NCI-H2107 treated with DMSO at 0.1 percent for 48 hours (cell line): Measurements from ENCODE around the gene BCL2.
"Not testable (repeated sequence)": the region's sequence is repeated elsewhere in the genome, so short reads cannot be mapped to it uniquely, and the experiment has no call there.

Source experiments
- DNase-seq: peaks from one replicate; lab custom pipeline; 2025; ENCODE audit not compliant: unreplicated experiment; lab: John Stamatoyannopoulos, UW

The BCL2 gene

DNA sequence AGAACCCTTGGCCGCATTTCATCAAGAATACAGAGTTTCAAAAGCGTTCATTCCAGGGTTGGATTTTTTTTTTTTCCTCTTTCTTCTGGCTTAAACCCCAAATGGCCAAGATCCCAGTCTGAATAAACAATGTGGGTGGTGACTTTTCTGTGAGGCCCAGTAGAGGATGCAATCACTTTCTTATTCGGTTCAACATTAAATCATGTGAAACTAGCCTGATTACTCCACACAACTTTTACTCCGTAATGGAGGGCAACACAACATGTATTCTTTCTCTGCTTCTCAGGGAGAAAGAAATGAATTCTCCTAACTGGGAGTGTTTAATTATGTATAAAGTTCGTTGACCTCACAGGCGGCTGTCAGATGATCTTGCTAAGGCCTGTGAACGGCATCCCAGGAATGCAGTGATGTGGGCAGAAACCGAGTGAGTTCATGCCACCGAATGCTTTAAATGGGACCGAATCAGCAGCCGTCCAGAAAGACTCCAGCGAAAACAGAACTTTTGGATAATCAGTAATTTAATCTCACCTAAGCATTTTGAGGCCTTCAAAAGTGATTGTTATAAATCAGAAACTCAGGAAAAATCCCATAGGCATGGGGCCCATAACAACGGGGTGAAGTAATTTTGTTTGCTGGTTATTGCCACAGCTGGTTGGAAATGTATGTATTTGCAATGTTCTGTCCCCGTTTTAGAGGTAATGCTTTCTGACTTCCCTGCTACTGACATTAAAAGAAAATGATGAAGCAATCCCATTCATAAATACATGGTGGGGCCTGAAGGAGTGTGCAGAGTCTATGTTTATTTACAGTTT lies 81.5 kb downstream of the BCL2 start:
- DNase-seq, result no peak

- DNase-seq, result no peak
Measured at GRCh38 chr18:63236921-63237846, 82.4 kb downstream of the BCL2 start.

DNA sequence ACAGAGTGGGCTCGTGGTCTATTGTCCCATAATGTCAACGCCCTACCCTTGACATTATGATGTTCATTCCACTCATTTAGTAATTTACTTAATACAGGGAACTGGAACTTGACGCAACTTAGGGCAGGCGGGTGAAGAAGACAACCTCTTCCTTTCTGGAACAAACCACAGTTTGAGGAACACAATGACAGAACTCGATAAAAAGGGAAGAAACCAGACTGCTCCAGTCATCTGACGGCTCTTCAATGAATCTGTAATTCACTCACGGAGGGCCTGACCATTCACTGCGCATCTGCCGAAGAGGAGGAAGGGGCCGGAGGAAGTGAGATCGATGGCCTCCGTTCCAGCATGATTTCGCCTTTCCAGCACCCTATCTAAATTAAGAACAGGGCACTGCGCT lies 83.2 kb downstream of the BCL2 start:
- DNase-seq, result no peak

DNA sequence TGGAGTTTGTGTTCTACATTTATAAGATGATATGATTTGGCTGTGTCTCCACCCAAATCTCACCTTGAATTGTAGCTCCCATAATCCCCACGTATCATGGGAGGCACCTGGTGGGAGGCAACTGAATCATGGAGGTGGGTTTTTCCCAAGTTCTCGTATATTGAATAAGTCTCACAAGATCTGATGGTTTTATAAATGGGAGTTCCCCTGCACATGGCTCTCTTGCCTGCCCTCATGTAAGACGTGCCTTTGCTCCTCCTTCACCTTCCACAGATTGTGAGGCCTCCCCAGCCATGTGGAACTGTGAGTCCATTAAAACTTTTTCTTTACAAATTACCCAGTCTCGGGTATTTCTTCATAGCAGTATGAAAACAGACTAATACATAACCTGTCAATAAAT lies 83.6 kb downstream of the BCL2 start:
- DNase-seq, result not testable (repeated sequence)

DNA sequence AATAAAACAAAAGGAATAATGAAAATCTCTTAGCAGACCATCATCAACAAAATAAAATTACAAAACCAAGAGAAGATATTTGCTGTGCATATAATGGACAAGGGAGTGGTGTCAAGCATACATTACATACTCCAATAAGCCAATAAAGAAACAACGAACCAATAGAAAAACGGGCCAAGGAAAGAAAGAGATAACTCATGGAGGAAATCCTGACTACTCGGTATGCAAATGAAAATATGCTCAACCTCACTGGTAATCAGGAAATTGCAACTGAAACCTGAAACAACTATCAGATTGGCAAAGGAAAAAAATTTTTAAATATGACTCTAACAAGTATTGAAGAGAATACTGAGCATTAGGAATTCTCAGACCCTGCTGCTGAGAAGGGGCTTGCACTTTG lies 84.7 kb downstream of the BCL2 start:
- DNase-seq, result no peak

DNA sequence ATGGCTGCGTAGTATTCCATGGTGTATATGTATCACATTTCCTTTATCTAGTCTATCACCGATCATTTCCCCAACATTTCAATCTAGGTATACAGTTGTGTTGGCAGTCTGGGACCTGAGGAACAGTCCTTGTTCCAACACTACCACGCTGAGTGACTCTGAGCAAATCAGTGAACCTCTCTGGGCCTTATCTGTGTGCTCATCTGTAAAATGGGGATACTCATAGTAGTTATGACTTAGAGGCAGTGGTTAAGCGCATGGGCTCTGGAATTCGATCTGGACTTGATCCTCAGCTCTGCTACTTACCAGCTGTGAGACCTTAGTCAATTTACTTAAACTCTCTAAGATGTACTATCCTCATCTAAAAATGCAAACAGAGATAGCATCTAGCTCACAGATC lies 85.1 kb downstream of the BCL2 start:
- no peak for DNase-seq

DNA sequence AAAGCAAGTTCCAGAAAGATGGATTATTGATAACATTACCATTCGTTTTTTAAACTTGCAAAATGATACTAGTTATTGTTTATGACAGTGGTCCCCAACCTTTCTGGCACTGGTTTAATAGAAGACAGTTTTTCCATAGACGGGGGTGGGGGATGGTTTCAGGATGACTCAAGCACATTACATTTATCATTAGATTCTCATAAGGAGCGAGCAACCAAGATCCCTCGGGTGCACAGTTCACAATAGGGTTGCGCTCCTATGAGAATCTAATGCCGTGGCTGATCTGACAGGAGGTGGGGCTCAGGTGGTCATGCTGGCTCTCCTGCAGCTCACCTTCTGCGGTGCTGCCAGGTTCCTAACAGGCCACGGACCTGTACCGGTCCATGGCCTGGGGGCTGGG lies 86.2 kb downstream of the BCL2 start:
- DNase-seq, result no peak

GRCh38 chr18:63232826-63233225 lies 86.7 kb downstream of the BCL2 start:
- no peak for DNase-seq

DNA sequence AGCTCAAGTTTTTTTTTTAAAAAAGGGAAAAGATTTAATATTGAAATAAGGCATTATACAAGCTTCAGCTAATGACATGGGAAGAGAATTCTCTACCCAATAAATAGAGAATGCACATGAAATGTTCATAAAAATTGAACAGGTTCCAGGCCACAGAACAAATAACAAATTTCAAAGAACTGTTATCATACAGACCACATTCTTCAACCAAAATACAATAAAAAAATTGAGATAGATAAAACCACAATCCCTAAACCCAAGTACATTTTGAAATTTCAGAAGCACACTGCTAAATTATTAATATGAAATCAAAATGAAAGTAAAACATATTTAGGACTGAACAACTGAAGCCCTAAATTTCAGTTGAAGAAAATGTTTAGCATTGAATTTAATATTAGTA lies 89.6 kb downstream of the BCL2 start:
- DNase-seq, result no peak

DNA sequence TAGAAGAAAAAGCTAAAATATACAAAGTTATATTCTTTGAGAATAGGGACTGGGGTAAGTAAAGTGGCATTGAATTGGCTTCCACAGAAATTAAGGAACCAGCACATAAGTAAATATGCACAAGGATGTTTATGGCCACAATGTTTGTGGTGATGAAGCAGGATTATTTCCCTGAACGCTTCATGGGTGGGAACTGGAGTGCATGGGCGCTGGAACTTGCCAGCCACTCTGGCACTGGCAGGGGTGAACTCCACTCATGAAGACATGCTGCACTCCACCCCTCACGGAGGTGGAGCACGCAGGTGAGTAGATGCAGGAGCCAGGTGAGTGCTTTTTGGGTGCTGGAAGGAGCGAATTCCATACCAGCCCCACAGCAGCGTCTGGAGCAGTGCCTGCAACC lies 94.1 kb downstream of the BCL2 start:
- DNase-seq, result no peak

DNA sequence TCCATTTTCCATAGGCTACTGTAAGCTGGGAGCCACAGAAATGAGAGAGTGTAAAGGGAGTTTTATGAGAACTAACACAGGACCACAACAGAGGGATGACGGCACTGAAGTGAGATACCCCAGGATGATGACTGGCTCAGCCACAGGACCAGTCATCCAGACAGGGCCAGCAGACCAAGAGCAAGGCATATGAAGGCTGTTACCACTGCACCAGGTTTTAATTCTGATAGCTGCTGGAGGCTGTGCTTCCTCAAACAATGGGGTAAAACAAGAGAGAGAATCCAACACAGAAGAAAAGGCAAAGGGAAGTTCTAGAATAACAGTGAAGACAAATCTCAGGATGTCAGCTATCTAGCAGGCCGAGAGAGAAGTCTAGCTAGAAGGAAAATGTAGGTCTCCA lies 94.9 kb downstream of the BCL2 start:
- no peak for DNase-seq

DNA sequence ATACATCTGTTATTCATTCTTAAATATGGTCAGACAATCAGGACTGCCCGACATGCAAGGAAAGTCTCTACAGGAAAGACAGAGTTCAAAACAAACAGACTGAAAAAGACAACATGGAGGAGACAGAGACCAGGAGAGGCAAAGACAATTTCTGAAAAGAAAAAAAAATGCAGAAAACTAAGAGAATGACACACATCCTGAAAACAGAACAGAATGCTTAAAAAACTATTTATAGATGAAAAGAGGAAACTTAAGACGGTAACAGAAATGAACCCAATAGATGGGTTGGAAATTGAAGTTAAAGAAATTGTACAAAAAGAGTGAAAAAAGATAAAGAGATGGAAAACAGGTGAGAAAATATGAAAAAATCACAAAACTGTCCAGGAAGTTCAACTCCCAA lies 95.7 kb downstream of the BCL2 start:
- no peak for DNase-seq

DNA sequence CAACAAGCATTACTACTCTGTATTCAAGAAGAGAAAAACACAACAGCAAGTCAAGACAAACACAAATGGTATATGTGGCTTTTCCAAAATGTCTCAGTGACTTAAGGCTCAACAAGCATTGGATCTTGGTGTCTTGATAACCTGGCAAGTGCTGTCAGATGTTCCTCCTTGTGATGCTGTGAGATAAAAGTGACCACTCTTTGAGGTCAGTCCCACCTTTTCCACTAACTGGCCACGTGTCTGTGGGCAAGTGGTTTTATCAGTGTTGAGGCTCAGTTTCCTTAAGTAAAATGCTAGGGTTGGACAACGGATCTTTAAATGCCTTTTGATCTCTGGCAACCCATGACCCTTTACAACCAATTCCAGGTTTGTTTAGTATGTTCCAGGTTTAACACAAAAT lies 98.7 kb downstream of the BCL2 start:
- DNase-seq, result no peak

DNA sequence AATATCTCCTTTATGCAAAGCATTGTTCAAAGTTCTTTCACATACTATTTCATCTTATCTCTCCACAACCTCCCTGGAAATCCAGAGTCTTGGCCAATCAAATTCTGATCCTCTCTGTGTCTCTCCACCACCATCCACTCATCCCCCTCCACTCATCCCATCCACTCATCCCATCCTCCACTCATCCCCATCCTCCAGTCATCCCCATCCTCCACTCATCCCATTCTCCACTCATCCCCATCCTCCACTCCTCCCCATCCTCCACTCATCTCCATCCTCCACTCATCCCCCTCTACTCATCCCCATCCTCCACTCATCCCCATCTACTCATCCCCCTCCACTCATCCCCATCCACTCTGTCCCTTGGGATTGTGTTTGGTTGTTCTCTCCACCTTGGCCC lies 101.1 kb downstream of the BCL2 start:
- no peak for DNase-seq

GRCh38 chr18:63216516-63217311 lies 102.9 kb downstream of the BCL2 start:
- peak; percentile 58 for DNase-seq

- no peak for DNase-seq
Measured at GRCh38 chr18:63213936-63214671, 105.5 kb downstream of the BCL2 start.

DNA sequence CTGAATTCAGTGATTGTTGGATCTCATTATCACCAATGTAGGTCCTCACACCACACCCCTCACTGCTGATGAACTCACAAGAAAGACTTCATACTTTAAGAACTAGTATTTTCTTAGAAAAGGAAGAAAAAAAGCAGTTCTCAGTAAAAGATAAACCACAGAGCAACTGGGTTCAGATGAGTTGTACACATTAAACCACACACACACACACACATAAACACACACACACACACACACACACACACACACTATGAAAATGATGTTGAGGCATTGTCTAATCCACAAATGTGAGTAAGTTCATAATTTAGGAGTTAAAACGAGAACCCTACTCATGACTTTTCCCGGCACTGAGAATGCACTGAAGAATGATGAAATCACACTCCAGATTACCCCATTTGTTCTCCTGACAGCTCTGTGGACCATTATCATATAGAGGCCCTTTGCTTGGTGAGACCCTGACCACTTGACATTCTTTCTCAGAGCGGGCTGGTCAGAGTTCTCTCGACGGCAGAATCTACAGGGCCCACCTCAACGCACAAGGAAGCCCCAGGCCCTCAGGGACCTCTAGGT lies 106.2 kb downstream of the BCL2 start:
- no peak for DNase-seq

DNA sequence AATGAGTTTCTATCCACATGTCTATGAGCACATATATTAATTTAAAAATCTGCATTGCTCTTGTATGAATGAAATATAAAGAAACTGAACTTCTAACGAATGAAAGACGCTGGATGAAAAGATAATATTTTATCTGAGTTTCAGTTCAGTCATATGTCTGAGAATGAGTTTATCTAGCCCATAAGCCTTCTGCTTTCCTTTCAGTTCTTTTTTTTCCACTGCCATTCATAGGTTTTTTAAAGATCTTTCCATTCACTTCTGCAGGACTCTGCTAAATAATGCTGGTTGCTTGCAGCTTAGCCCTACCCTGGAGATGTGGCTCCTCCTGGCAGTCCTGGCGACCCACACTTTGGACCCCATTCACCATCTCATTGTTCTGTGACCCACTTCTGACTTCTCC lies 109.0 kb downstream of the BCL2 start:
- DNase-seq, result no peak

DNA sequence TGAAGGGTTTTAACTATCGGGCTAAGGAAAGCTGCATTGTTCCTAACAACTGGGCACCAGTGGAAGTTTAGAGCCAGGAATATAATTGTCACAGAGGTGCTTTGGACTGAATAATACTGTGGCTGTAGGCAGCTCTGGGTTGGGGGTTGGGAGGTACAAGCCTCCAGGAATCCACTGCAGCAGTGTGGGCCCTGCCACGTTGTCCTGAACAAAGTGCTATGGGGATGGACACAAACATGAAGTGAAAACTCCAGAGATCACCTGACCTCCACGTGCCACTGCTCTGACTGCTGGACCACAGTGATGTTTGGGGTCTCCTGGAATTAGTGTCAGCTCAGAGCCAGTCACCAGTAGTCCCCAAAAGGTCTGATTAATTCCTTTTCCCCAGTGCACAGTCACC lies 110.9 kb downstream of the BCL2 start:
- DNase-seq, result peak; percentile 55

DNA sequence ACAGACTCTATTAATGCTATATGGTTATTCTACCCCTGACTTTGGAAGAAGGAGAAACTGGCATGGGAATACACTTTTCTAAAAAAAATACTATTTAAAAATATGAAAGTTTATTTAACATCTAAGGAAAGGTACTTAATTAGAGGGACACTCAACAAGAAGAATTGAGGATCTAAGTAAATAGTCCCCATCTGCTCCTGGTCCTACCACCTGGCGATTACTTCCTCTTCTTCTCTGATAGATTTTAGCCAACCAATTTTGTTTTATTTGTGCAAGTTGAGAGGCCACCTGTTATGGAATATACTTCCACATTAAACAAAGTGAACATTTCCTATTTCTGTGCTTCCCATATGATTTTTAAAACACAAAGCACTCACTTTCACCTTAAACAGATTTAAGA lies 111.7 kb downstream of the BCL2 start:
- DNase-seq, result peak; percentile 75
